Omental fat pad (tissue), 4 donors: ENCODE data around the gene WDR20. TPM values are rescaled to one million over a fixed set of nuclear protein-coding genes. Genes with fewer than 3 reads are reported as not detected.
A peak's percentile ranks its signal among the peaks of the same experiment; 100 is the strongest.

Source experiments
- ATAC-seq: fragments of 150-250 bp; one replicate; pipeline ENCODE4 v1.9.1; 2016; ENCODE audit warnings: mild to moderate bottlenecking, moderate library complexity; ENCODE audit not compliant: low FRiP score
- DNase-seq: peaks from one replicate; pipeline ENCODE4 v3.0.0-alpha.2; 2019; ENCODE audit warnings: low spot score
- total RNA-seq, 4 donors: library from RNA; depleted of rRNA; stranded (reverse); fragments of >200 nt; gene quantifications; one replicate each; pipeline ENCODE4 v1.1.0, GENCODE V29; 2016
- TF ChIP-seq, protein P1 (sequence below), 3 donors: fragments of 450-650 bp; IDR thresholded peaks; one replicate each; pipeline ENCODE4 v1.5.1; 2016 to 2017; ENCODE audit warnings: antibody characterized with exemption in 3 of 3, mild to moderate bottlenecking in 3 of 3, moderate library complexity in 2 of 3

WDR20 gene, protein sequence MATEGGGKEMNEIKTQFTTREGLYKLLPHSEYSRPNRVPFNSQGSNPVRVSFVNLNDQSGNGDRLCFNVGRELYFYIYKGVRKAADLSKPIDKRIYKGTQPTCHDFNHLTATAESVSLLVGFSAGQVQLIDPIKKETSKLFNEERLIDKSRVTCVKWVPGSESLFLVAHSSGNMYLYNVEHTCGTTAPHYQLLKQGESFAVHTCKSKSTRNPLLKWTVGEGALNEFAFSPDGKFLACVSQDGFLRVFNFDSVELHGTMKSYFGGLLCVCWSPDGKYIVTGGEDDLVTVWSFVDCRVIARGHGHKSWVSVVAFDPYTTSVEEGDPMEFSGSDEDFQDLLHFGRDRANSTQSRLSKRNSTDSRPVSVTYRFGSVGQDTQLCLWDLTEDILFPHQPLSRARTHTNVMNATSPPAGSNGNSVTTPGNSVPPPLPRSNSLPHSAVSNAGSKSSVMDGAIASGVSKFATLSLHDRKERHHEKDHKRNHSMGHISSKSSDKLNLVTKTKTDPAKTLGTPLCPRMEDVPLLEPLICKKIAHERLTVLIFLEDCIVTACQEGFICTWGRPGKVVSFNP
- total RNA-seq: 10 to 100 TPM; 20.2 to 26.4 (median 22.0) TPM

- TF ChIP-seq, protein P1, sequence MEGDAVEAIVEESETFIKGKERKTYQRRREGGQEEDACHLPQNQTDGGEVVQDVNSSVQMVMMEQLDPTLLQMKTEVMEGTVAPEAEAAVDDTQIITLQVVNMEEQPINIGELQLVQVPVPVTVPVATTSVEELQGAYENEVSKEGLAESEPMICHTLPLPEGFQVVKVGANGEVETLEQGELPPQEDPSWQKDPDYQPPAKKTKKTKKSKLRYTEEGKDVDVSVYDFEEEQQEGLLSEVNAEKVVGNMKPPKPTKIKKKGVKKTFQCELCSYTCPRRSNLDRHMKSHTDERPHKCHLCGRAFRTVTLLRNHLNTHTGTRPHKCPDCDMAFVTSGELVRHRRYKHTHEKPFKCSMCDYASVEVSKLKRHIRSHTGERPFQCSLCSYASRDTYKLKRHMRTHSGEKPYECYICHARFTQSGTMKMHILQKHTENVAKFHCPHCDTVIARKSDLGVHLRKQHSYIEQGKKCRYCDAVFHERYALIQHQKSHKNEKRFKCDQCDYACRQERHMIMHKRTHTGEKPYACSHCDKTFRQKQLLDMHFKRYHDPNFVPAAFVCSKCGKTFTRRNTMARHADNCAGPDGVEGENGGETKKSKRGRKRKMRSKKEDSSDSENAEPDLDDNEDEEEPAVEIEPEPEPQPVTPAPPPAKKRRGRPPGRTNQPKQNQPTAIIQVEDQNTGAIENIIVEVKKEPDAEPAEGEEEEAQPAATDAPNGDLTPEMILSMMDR (IDR thresholded peaks at IDR 0.05): no peak
- DNase-seq: peak; percentile 90
- ATAC-seq: peak; percentile 100
These were observed at the start of gene WDR20 for GRCh38 chr14:102139286-102140026. Gene WDR20, plus strand, starts transcription at chr14:102139897. Its CDS starts 27 bp downstream, at chr14:102139924.

GRCh38 chr14:102090713-102091112, 49.0 kb upstream of the WDR20 start:
- DNase-seq: no peak
- TF ChIP-seq, protein P1 (IDR thresholded peaks at IDR 0.05): no peak
- no peak for ATAC-seq

DNA sequence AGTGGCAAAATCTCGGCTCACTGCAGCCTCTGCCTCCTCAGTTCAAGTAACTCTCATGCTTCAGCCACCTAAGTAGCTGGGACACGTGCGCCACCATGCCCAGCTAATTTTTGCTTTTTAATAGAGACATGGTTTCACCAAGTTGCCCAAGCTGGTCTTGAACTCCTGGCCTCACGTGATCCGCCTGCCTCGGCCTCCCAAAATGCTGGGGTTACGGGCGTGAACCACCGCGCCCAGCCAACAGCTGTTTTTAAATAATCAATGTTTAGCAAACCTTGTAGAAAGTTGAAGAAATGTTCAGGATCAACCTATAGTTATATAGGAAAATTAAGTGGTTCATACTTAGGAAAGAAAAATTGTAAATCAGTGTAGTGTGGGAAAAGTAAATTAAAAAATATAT, 46.9 kb upstream of the WDR20 start:
- ATAC-seq: no peak
- no peak for DNase-seq
- TF ChIP-seq, protein P1 (IDR thresholded peaks at IDR 0.05): no peak

- DNase-seq: no peak
- TF ChIP-seq, protein P1 (IDR thresholded peaks at IDR 0.05): no peak
- no peak for ATAC-seq
These were observed 45.6 kb upstream of the WDR20 start for GRCh38 chr14:102094101-102094500.

GRCh38 chr14:102095231-102095870, 44.3 kb upstream of the WDR20 start:
- DNase-seq (no peak), ATAC-seq (peak; percentile 16)
- TF ChIP-seq, protein P1 (IDR thresholded peaks at IDR 0.05): no peak

- DNase-seq (no peak), ATAC-seq (peak; percentile 17)
- TF ChIP-seq, protein P1 (IDR thresholded peaks at IDR 0.05): no peak
These were observed 43.7 kb upstream of the WDR20 start for GRCh38 chr14:102095871-102096568.
